ENCODE measurements around the gene SLC9A8. TPM values are rescaled to one million over a fixed set of nuclear protein-coding genes. Genes with fewer than 3 reads are reported as not detected.

The SLC9A8 gene
- total RNA-seq = 6.3 and 8.6 TPM in 2 replicates

GRCh38 chr20:49812507-49813304, at the start of gene SLC9A8:
Gene SLC9A8 (plus strand): TSS chr20:49812828. CDS start chr20:49812923, 95 bp downstream.

GRCh38 chr20:49915380-49916145, 102.9 kb downstream of the SLC9A8 start, which contains the start of gene SPATA2:
Gene SPATA2 (minus strand): TSS chr20:49915529. CDS start chr20:49908490, 7,039 bp downstream.

GRCh38 chr20:49936153-49937026, 123.8 kb downstream of the SLC9A8 start, which contains the start of gene RNF114:
Gene RNF114 (plus strand): TSS chr20:49936397. CDS start chr20:49936413, 16 bp downstream.

Other genes starting within 250 kb of the SLC9A8 start
- under 0.01 TPM in 1 of 2 replicates, not detected in the other for gene PTGIS, start 244.7 kb upstream of the SLC9A8 start, total RNA-seq
- gene B4GALT5, start 99.0 kb upstream of the SLC9A8 start, total RNA-seq = 33.0 and 48.4 TPM in 2 replicates
- gene SPATA2, start 102.7 kb downstream of the SLC9A8 start, total RNA-seq = 0.76 and 0.95 TPM in 2 replicates
- gene RNF114, start 123.6 kb downstream of the SLC9A8 start, total RNA-seq = 37.1 and 45.2 TPM in 2 replicates
- gene SNAI1, start 170.2 kb downstream of the SLC9A8 start, total RNA-seq = 2.0 TPM in 2 replicates

Measured in dermis lymphatic vessel endothelial cell (primary cell).